Common myeloid progenitor, CD34-positive (primary cell): ENCODE measurements around the gene PDSS1.

Experiments used
- CTCF ChIA-PET: fragments of 350-600 bp; sonication (Branson Sonifier 250); formaldehyde crosslinking; loops from one replicate; lab custom pipeline; 2021; ENCODE audit warnings: antibody characterized with exemption; lab: Charles Lee
- POLR2A ChIA-PET: fragments of 350-600 bp; sonication (Branson Sonifier 250); formaldehyde crosslinking; loops from one replicate; lab custom pipeline; 2021; ENCODE audit warnings: antibody characterized with exemption; lab: Charles Lee
- DNase-seq, 3 donors: peaks; one replicate each; pipeline versions ENCODE4 v3.0.0 to v3.0.0-alpha.2; 2013
- H3K27ac ChIP-seq, 2 experiments: 1 replicate in 1 of 2; 2 replicates in 1 of 2; pipeline ENCODE4 v1.7.0; 2013; ENCODE audit warnings: inconsistent platforms in 2 of 2, low read length in 2 of 2, mild to moderate bottlenecking in 2 of 2, low read depth in 1 of 2, moderate library complexity in 1 of 2; ENCODE audit not compliant: severe bottlenecking in 2 of 2, insufficient read depth in 1 of 2, poor library complexity in 1 of 2
- H3K27me3 ChIP-seq, 5 experiments: replicated peaks in 2 of 5; 1 replicate in 3 of 5; 2 replicates in 2 of 5; pipeline versions ENCODE4 v1.6.1 to v1.7.0; 2013; ENCODE audit warnings: low read length in 4 of 5, mild to moderate bottlenecking in 2 of 5, moderate library complexity in 2 of 5, inconsistent platforms in 1 of 5; ENCODE audit not compliant: insufficient read depth in 5 of 5, control insufficient read depth in 4 of 5
- H3K36me3 ChIP-seq, 4 experiments: 1 replicate in 2 of 4; 2 replicates in 2 of 4; pipeline versions ENCODE4 v1.6.1 to v1.7.0; 2013; ENCODE audit warnings: low read length in 3 of 4, control low read depth in 1 of 4, mild to moderate bottlenecking in 1 of 4; ENCODE audit not compliant: control insufficient read depth in 4 of 4, insufficient read depth in 4 of 4
- H3K4me1 ChIP-seq, 4 experiments: 1 replicate in 3 of 4; 2 replicates in 1 of 4; pipeline versions ENCODE4 v1.6.1 to v1.7.1; 2013; ENCODE audit warnings: low read length in 3 of 4, mild to moderate bottlenecking in 3 of 4, control low read depth in 1 of 4, inconsistent platforms in 1 of 4, moderate library complexity in 1 of 4; ENCODE audit not compliant: control insufficient read depth in 4 of 4, insufficient read depth in 4 of 4; ENCODE audit errors: control extremely low read depth in 1 of 4
- H3K4me3 ChIP-seq, 7 experiments: 1 replicate in 4 of 7; 2 replicates in 3 of 7; pipeline versions ENCODE4 v1.5.1 to v1.7.0; 2013; ENCODE audit warnings: mild to moderate bottlenecking in 7 of 7, low read length in 6 of 7, moderate library complexity in 6 of 7, inconsistent platforms in 2 of 7, low read depth in 2 of 7, control low read depth in 1 of 7; ENCODE audit not compliant: insufficient read depth in 4 of 7, control insufficient read depth in 1 of 7; ENCODE audit errors: extremely low read depth in 1 of 7
- H3K9me3 ChIP-seq, 5 experiments: 1 replicate in 4 of 5; 2 replicates in 1 of 5; pipeline versions ENCODE4 v1.6.1 to v1.7.1; 2013; ENCODE audit warnings: low read length in 4 of 5, mild to moderate bottlenecking in 2 of 5, inconsistent platforms in 1 of 5, low read depth in 1 of 5, moderate library complexity in 1 of 5; ENCODE audit not compliant: control insufficient read depth in 4 of 5, insufficient read depth in 2 of 5; ENCODE audit errors: control extremely low read depth in 1 of 5
- WGBS: methylation state at CpG from one replicate; pipeline ENCODE4 v1.1.5; 2013; ENCODE audit not compliant: insufficient coverage; 5-methylcytosine and 5-hydroxymethylcytosine counted together

Gene PDSS1

GRCh38 chr10:26777686-26778085, 80.2 kb downstream of the PDSS1 start:
- peaks cover 0 to 7% (median 0%) of the 10 kb centered on the region in 5 experiments for H3K9me3 ChIP-seq
- WGBS: 100% methylated on average over 2 of the region's 2 CpGs
- H3K27me3 ChIP-seq: no peaks in the 10 kb centered on the region
- DNase-seq: no peak
- H3K36me3 ChIP-seq: peaks cover 0 to 6% (median 2%) of the 10 kb centered on the region in 4 experiments
- CTCF ChIA-PET: no interaction called here
- no peak overlapping the region for H3K4me3 ChIP-seq
- POLR2A ChIA-PET: no interaction called here
- H3K27ac ChIP-seq: no peak overlapping the region
- peaks cover 0 to 4% (median 0%) of the 10 kb centered on the region in 4 experiments for H3K4me1 ChIP-seq

GRCh38 chr10:26779176-26779860, 81.8 kb downstream of the PDSS1 start:
- Histone ChIP-seq H3K4me1 (peaks cover 0 to 4% (median 0%) of the 10 kb centered on the region in 4 experiments), H3K36me3 (peaks cover 0 to 6% (median 2%) of the 10 kb centered on the region in 4 experiments), H3K27ac (no peak overlapping the region), H3K9me3 (peaks cover 0 to 7% (median 0%) of the 10 kb centered on the region in 5 experiments), H3K4me3 (no peak overlapping the region), H3K27me3 (no peaks in the 10 kb centered on the region)
- DNase-seq: no peak
- 100% methylated on average over 2 of the region's 4 CpGs for WGBS
- ChIA-PET CTCF (interaction anchor here (1.5 kb wide), 1 partner anchor 77 kb away, joined by 3 read pairs; no protein-coding TSS in a partner anchor), POLR2A (interaction anchor here (0.6 kb wide), 1 partner anchor 144 kb away, joined by 3 read pairs; no protein-coding TSS in a partner anchor)

- Histone ChIP-seq H3K4me3 (no peak overlapping the region), H3K27ac (no peak overlapping the region), H3K9me3 (peaks cover 0 to 7% (median 0%) of the 10 kb centered on the region in 5 experiments), H3K27me3 (no peaks in the 10 kb centered on the region), H3K4me1 (peaks cover 0 to 4% (median 0%) of the 10 kb centered on the region in 4 experiments), H3K36me3 (peaks cover 0 to 6% (median 2%) of the 10 kb centered on the region in 4 experiments)
- ChIA-PET POLR2A (interaction anchor here (0.6 kb wide), 1 partner anchor 145 kb away, joined by 3 read pairs; no protein-coding TSS in a partner anchor), CTCF (interaction anchor here (0.8 to 1.9 kb wide), 4 partner anchors 15 to 76 kb away, joined by 3 to 5 read pairs (median 3); no protein-coding TSS in a partner anchor)
- WGBS: 96% methylated on average over 8 of the region's 8 CpGs
- DNase-seq: no peak
Measured at GRCh38 chr10:26780106-26780792, 82.7 kb downstream of the PDSS1 start.

DNA sequence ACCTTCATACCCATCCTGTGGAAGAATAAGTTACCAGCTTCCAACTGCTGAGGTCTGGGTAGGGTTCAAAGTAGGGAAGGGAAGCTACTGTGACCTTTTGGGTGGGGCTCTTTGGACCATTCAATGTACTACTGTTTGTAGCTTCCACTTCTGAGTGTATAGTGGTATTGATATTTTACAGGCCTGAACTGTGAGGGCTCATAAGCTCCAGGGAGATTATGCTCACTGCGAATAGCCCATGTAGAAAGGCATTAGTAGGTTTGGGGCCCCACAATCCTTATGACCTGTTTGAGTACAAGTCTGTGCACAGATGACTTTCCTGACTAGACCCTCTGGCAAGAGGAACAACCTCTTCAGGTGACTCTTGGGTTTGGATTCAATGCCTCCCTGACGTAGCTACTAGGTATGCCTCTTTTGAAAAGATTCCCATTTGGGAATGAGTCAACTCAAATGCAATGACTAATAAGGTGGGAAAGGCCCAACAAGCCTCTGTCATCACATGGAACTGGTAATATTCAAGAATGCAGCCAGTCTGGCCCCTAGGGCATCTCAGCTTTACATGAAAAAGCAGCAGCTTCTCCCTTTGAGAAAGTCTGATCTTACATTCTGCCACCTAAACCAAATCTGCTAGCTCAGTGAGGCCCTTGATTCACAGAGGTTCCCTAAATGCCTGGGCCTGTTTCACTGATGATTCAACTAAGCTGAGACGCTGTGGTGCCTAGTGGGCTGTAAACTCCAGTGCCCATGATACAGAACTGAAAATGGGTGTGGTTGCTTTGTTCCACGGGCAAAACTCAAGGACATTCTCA, 83.5 kb downstream of the PDSS1 start:
- Histone ChIP-seq H3K9me3 (peaks cover 0 to 7% (median 0%) of the 10 kb centered on the region in 5 experiments), H3K36me3 (peaks cover 0 to 6% (median 2%) of the 10 kb centered on the region in 4 experiments), H3K4me3 (no peak overlapping the region), H3K27ac (no peak overlapping the region), H3K4me1 (peaks cover 0 to 4% (median 0%) of the 10 kb centered on the region in 4 experiments), H3K27me3 (no peaks in the 10 kb centered on the region)
- DNase-seq: peak in 2 of 3 donors; percentile 8 to 33
- POLR2A ChIA-PET: no interaction called here
- CTCF ChIA-PET: interaction anchor here (0.8 to 1.9 kb wide), 4 partner anchors 9 to 55 kb away, joined by 3 to 5 read pairs (median 3); no protein-coding TSS in a partner anchor
- 82% methylated on average over 4 of the region's 4 CpGs for WGBS

GRCh38 chr10:26781797-26782196, 84.3 kb downstream of the PDSS1 start:
- no peak overlapping the region for H3K4me3 ChIP-seq
- 100% methylated on average over 2 of the region's 2 CpGs for WGBS
- CTCF ChIA-PET: interaction anchor here (0.8 to 1.9 kb wide), 3 partner anchors 10 to 17 kb away, joined by 3 to 8 read pairs (median 5); no protein-coding TSS in a partner anchor
- H3K4me1 ChIP-seq: peaks cover 0 to 4% (median 0%) of the 10 kb centered on the region in 4 experiments
- DNase-seq: no peak
- H3K9me3 ChIP-seq: peaks cover 0 to 7% (median 0%) of the 10 kb centered on the region in 5 experiments
- no peak overlapping the region for H3K27ac ChIP-seq
- H3K27me3 ChIP-seq: no peaks in the 10 kb centered on the region
- peaks cover 0 to 6% (median 2%) of the 10 kb centered on the region in 4 experiments for H3K36me3 ChIP-seq
- POLR2A ChIA-PET: no interaction called here

- no peaks in the 10 kb centered on the region for H3K9me3 ChIP-seq
- H3K36me3 ChIP-seq: peaks cover 0 to 5% (median 0%) of the 10 kb centered on the region in 4 experiments
- H3K27me3 ChIP-seq: no peaks in the 10 kb centered on the region
- 86% methylated on average over 1 of the region's 3 CpGs for WGBS
- H3K4me3 ChIP-seq: no peak overlapping the region
- POLR2A ChIA-PET: no interaction called here
- H3K4me1 ChIP-seq: no peaks in the 10 kb centered on the region
- no peak for DNase-seq
- CTCF ChIA-PET: no interaction called here
- no peak overlapping the region for H3K27ac ChIP-seq
Measured at GRCh38 chr10:26787362-26787761, 89.9 kb downstream of the PDSS1 start.
